Myocyte (in vitro differentiated cells): ENCODE measurements around the gene IRF9. TPM values are rescaled to one million over a fixed set of nuclear protein-coding genes. Genes with fewer than 3 reads are reported as not detected.
"Not testable (repeated sequence)": the region's sequence is repeated elsewhere in the genome, so short reads cannot be mapped to it uniquely, and the experiment has no call there.

Experiments
- DNase-seq: peaks from one replicate; pipeline ENCODE4 v3.0.0-alpha.2; 2012; ENCODE audit warnings: low read depth
- total RNA-seq: library from RNA; depleted of rRNA; stranded (reverse); fragments of >200 nt; gene quantifications from 2 replicates; pipeline ENCODE4 v1.2.3, GENCODE V29; 2014

Gene IRF9
- total RNA-seq, 1 donor from 2014 or later, result 94.1 TPM

- DNase-seq, result no peak
Observed at GRCh38 chr14:24190416-24190815, 29.4 kb downstream of the IRF9 start.

DNA sequence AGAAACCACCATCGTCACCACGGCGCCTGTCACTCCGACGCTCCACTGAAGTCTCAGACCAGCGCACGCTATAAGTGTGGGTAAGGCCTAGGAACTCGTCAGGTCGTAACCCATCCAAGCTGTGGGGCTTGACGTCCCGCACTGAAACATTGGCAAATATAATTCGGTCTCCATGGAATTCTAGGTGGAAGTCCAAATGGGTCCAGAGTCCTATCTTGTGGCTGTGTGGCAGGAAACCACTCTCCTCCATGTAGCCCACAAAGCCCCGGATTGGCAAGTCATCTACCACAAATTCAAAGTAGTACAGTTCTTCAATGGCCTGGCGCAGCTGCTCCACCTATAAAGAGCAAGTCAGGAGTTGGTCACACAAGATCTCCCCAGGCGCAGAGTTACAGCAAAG is 31.9 kb downstream of the IRF9 start:
- DNase-seq, result peak; percentile 32

- DNase-seq, result no peak
Observed at GRCh38 chr14:24194186-24194872, 33.3 kb downstream of the IRF9 start.

- DNase-seq, result no peak
Observed at GRCh38 chr14:24194873-24195185, 33.8 kb downstream of the IRF9 start.

- peak; percentile 90 for DNase-seq
Observed at GRCh38 chr14:24195186-24196070, 34.4 kb downstream of the IRF9 start, which contains the start of gene TM9SF1. Gene TM9SF1, minus strand, starts transcription at chr14:24195441. Its CDS starts 422 bp downstream, at chr14:24195019.

DNA sequence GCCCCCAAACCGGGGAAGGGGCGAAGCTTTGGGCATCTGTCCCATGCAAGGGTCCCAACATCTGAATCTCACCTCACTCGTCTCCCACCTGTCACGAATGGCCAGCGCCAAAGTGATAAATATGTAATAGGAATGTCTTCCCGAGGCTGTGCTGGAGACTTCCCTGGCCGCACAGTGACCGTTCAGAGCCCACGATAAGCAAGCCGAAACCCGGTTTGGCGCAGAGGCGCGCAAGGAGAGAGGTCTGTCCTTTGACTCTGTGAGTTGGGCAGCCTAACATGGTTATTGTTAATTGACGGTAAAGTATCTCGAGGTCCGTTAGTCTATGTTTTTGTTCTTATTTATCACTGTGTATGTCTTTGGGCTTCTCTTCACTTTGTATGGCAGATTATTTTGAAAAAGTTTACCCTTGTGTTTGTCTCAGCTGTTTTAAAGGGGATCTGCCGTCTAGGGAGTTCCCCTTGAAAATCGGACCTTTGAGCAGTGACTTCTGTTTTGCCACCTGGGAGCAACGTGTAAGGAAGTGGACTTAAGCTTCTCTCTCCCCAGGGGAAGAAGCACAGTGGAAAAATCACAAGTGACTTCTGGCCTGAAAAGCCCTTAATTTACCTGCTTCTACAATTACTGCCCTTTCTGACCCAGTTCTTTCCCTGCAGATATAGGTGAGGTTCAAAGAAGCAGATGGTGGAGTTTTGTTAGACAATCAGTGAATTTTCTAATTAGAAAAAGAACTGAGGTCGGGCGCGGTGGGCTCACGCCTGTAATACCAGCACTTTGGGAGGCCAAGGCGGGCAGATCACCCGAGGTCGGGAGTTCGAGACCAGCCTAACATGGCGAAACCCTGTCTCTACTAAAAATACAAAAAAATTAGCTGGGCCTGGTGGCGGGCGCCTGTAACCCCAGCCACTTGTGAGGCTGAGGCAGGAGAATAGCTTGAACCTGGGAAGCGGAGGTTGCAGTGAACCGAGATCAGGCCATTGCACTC is 35.3 kb downstream of the IRF9 start:
- DNase-seq, result peak; percentile 40

- no peak for DNase-seq
Observed at GRCh38 chr14:24197056-24197450, 36.0 kb downstream of the IRF9 start.

GRCh38 chr14:24198814-24199524 is 37.9 kb downstream of the IRF9 start:
- DNase-seq, result no peak

GRCh38 chr14:24202538-24202937 is 41.5 kb downstream of the IRF9 start:
- DNase-seq, result not testable (repeated sequence)

DNA sequence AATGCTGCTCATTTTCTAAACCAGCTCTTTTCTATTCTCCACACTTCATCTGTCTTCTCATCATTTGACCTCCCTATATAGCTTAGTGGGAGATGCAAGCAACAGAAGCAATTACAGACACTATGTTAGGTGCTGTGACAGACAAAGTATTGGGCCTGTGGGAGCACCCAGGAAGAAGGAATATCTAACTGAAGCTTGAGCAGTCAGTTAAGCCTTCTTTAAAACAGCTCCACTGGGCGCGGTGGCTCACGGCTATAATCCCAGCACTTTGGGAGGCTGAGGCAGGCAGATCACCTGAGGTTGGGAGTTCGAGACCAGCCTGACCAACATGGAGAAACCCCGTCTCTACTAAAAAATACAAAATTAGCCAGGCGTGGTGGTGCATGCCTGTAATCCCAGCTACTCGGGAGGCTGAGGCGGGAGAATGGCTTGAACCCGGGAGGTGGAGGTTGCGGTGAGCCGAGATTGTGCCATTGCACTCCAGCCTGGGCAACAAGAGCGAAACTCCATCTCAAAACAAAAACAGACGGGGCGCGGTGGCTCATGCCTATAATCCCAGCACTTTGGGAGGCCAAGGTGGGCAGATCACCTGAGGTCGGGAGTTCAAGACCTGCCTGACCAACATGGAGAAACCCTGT is 42.3 kb downstream of the IRF9 start:
- not testable (repeated sequence) for DNase-seq

DNA sequence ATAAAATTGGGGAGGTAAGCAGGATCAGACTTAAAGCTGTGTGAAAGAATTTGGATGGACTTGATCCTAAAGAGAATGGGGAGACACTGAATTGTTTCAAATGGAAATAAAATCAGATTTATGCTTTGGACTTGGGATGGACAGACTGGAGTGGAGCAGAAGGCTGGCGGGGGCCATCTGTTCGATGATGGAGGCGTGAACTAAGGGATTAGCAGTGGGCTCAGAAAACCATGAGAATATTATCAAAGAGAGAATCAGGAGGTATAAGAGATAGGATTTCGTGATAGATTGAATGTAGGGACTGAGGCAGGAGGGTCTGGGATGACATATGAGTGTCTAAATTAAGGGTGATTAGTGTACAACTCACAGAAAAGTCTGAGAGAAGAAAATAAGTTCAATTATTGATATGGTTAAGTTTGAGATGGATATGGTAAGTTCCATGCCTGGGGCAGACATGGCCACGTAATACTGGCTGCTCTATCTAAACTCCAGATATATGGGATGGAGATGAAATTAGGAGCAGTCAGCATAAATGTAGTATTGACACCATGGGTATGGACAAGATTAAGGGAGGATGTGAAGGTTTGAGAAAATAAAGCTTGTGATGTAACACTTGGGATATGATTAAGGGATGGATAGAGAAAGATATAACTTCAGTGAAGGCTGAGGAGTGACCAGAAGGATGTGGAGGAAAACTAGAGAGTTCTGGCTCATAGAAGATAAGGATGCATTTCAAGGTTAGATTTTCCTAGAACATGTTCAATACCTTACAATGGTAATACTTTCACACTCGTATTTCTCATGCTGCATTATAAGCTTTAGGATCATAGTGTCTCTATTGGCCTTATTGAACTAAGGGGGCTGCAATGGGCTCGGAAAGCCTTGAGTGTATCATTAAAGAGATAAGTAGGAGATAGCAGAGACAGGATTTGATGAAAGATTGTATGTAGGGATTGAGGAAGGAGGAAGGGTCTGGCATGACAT is 43.4 kb downstream of the IRF9 start:
- DNase-seq, result no peak

- DNase-seq, result no peak
Observed at GRCh38 chr14:24206260-24207103, 45.4 kb downstream of the IRF9 start.

GRCh38 chr14:24207104-24207551 is 46.1 kb downstream of the IRF9 start:
- no peak for DNase-seq

GRCh38 chr14:24207625-24208024 is 46.6 kb downstream of the IRF9 start:
- no peak for DNase-seq

- no peak for DNase-seq
Observed at GRCh38 chr14:24211311-24211710, 50.2 kb downstream of the IRF9 start.

DNA sequence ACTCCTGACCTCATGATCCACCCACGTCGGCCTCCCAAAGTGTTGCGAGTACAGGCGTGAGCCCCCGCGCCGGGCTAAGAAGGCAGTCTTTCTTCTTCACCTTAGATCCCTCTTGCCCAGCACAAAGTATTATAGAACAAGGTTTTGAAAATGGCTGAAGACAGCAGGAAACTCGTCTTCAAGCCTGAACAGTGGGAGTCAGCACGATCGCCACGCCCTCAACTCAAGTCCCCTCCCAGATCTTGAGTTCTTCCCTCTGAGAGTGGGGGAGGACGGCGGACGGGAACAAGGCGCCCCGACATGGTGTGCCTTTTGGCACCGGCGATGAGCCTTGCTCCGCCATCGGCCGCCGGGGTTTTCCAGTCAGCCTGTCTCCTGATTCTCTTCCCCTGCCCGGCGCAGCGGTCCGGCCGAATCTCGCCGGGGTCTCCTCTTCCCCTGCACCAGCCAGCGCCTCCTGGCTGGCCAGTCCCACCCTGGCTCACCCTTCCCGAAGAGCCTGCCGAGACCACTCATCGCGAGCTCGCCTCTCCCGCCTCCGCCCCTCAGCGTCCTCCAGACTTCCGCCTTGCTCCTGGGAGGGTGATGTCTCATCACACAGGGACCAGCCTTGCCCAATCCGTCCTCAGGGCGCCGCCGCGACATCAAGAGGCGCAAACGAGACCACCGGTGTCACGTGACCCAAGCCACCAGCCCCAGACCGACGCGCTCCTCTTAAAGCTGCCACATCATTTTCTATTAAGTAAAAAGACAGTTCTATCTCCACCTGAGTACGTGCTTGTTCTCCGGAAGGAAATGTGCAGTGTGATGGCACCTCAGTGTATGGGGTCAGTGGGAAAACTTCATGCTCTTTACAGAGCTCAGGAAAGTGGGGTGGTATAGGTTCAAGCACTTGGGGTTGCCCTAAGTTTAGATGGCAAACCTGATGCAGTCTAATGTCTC is 52.1 kb downstream of the IRF9 start, which contains the start of gene CHMP4A:
CHMP4A (minus strand) TSS at position 565 of the 942 bp plus-strand sequence; CDS start at position 516, 49 bp downstream.
- peak; percentile 99 for DNase-seq
